HEK293T (cell line): ENCODE data around the gene PFKL.
"Not testable (repeated sequence)": the region's sequence is repeated elsewhere in the genome, so short reads cannot be mapped to it uniquely, and the experiment has no call there.

Source experiments
- CTCF ChIA-PET: fragments of 350-600 bp; formaldehyde crosslinking; extraction: SDS; loops from one replicate; lab custom pipeline; 2021; ENCODE audit warnings: antibody characterized with exemption, inconsistent platforms; lab: Yijun Ruan, JAX
- POLR2A ChIA-PET: fragments of 350-600 bp; formaldehyde crosslinking; extraction: SDS; loops from one replicate; lab custom pipeline; 2020; ENCODE audit warnings: antibody characterized with exemption, inconsistent platforms; lab: Yijun Ruan, JAX
- DNase-seq: peaks from one replicate; pipeline ENCODE4 v3.0.0; 2012; ENCODE audit warnings: mixed read lengths; ENCODE audit errors: extremely low spot score
- ARNT ChIP-seq: fragments of 450-650 bp; IDR thresholded peaks from 2 replicates; pipeline ENCODE4 v1.6.1; 2017; ENCODE audit warnings: mild to moderate bottlenecking
- BHLHE40 ChIP-seq: fragments of 450-650 bp; IDR thresholded peaks from 2 replicates; pipeline ENCODE4 v1.6.1; 2016; ENCODE audit warnings: mild to moderate bottlenecking, moderate library complexity, borderline replicate concordance
- CTBP1 ChIP-seq: fragments of 450-650 bp; IDR thresholded peaks from 2 replicates; pipeline ENCODE4 v1.6.1; 2016; ENCODE audit warnings: borderline replicate concordance
- ELF4 ChIP-seq: fragments of 450-650 bp; IDR thresholded peaks from 2 replicates; pipeline ENCODE4 v1.6.1; 2017; ENCODE audit warnings: antibody characterized with exemption
- FOXA1 ChIP-seq: fragments of 450-650 bp; IDR thresholded peaks from 2 replicates; pipeline ENCODE4 v1.6.1; 2016; ENCODE audit warnings: mild to moderate bottlenecking
- FOXK2 ChIP-seq: fragments of 450-650 bp; IDR thresholded peaks from 2 replicates; pipeline ENCODE4 v1.6.1; 2016; ENCODE audit warnings: mild to moderate bottlenecking
- FOXM1 ChIP-seq: fragments of 450-650 bp; IDR thresholded peaks from 2 replicates; pipeline ENCODE4 v1.6.1; 2017; ENCODE audit warnings: mild to moderate bottlenecking, borderline replicate concordance
- HDGF ChIP-seq: fragments of 450-650 bp; IDR thresholded peaks from 2 replicates; pipeline ENCODE4 v1.6.1; 2017; ENCODE audit warnings: antibody characterized with exemption, borderline replicate concordance
- L3MBTL2 ChIP-seq: fragments of 450-650 bp; conservative IDR thresholded peaks from 2 replicates; pipeline ENCODE4 v1.6.1; 2016; ENCODE audit warnings: mild to moderate bottlenecking
- LEF1 ChIP-seq: fragments of 450-650 bp; IDR thresholded peaks from 2 replicates; pipeline ENCODE4 v1.6.1; 2017; ENCODE audit warnings: mild to moderate bottlenecking, borderline replicate concordance
- NFRKB ChIP-seq: fragments of 450-650 bp; IDR thresholded peaks from 2 replicates; pipeline ENCODE4 v1.6.1; 2016; ENCODE audit warnings: mild to moderate bottlenecking, moderate library complexity
- SP1 ChIP-seq: fragments of 450-650 bp; IDR thresholded peaks from 2 replicates; pipeline ENCODE4 v1.6.1; 2017
- SUZ12 ChIP-seq: fragments of 450-650 bp; IDR thresholded peaks from 2 replicates; pipeline ENCODE4 v1.6.1; 2016; ENCODE audit warnings: mild to moderate bottlenecking
- TARDBP ChIP-seq: fragments of 450-650 bp; IDR thresholded peaks from 2 replicates; pipeline ENCODE4 v1.6.1; 2016
- ZNF384 ChIP-seq: fragments of 450-650 bp; IDR thresholded peaks from 2 replicates; pipeline ENCODE4 v1.6.1; 2016
- TF ChIP-seq, protein P1 (sequence below): fragments of 450-650 bp; IDR thresholded peaks from 2 replicates; pipeline ENCODE4 v1.6.1; 2016

The PFKL gene

DNA sequence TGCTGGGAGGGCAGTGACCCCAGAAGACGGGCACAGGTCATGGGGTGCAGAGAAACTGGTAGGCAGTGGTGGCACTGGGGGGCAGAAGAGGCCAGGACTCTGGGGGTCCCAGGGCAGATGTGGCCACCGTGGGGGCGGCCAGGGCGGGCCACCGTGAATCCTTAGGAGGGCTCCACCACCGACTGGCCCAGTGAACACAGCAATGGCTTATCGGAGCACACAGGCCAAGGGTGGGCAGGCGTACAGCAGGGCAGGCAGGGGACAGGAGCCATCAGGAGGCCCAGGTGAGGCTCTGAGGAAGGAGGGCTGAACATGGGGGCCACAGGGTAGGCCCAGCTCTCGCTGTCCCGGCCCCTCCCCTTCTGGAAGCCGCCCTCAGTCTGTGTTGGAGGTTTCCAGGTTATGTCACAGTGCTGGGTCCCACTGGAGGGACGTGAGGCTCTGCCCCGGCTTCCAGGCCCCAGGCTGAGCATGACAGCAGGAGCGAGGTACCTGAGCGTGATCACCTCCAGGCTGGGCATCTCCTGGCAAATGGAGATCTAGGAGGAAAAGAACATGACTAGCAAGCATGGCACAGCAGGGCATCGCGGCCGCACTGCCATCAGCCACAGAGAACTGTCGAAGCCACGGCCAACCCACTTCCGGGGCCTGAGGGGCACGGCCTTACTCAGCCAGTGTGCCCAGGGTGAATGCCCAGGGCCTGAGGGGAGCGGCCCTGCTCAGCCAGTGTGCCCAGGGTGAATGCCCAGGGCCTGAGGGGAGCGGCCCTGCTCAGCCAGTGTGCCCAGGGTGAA, 35.6 kb downstream of the PFKL start:
- DNase-seq = no peak
- POLR2A ChIA-PET = no interaction called here
- CTCF ChIA-PET = no interaction called here
- TF ChIP-seq TARDBP = no peak
- TF ChIP-seq CTBP1 = no peak
- no peak for TF ChIP-seq BHLHE40
- TF ChIP-seq FOXK2 = no peak
- TF ChIP-seq L3MBTL2 = no peak
- TF ChIP-seq, protein P1, sequence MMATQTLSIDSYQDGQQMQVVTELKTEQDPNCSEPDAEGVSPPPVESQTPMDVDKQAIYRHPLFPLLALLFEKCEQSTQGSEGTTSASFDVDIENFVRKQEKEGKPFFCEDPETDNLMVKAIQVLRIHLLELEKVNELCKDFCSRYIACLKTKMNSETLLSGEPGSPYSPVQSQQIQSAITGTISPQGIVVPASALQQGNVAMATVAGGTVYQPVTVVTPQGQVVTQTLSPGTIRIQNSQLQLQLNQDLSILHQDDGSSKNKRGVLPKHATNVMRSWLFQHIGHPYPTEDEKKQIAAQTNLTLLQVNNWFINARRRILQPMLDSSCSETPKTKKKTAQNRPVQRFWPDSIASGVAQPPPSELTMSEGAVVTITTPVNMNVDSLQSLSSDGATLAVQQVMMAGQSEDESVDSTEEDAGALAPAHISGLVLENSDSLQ = no peak
- no peak for TF ChIP-seq ZNF384
- TF ChIP-seq LEF1 = no peak
- no peak for TF ChIP-seq ELF4
- TF ChIP-seq HDGF = no peak
- no peak for TF ChIP-seq NFRKB
- TF ChIP-seq ARNT = no peak

DNA sequence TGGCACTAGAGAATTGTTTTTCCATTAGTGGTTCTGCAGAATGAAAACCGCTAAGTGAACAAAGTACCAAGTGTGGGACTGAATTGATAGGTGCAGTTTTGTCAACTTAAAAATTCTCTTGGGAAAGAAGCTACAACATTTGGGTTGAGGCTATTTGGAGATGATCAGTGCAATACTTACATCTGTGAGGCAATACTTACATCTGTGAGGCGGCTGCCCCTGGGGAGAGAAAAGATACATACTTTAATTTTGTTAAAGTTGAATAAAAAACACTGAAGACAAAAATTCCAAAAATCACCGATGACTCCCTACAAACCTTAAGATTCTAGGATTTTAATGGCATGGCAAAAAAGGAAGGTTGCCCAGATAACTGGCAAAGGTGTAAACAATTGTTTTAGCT, 37.6 kb downstream of the PFKL start:
- ChIA-PET POLR2A (no interaction called here), CTCF (no interaction called here)
- no peak for TF ChIP-seq CTBP1
- no peak for TF ChIP-seq SP1
- TF ChIP-seq ZNF384 = no peak
- no peak for TF ChIP-seq NFRKB
- no peak for TF ChIP-seq HDGF
- no peak for TF ChIP-seq FOXA1
- no peak for TF ChIP-seq ELF4
- no peak for TF ChIP-seq TARDBP
- TF ChIP-seq BHLHE40 = no peak
- TF ChIP-seq SUZ12 = no peak
- TF ChIP-seq FOXM1 = no peak
- TF ChIP-seq, protein P1 = no peak
- TF ChIP-seq ARNT = no peak
- no peak for TF ChIP-seq L3MBTL2
- TF ChIP-seq LEF1 = no peak
- TF ChIP-seq FOXK2 = no peak
- no peak for DNase-seq

DNA sequence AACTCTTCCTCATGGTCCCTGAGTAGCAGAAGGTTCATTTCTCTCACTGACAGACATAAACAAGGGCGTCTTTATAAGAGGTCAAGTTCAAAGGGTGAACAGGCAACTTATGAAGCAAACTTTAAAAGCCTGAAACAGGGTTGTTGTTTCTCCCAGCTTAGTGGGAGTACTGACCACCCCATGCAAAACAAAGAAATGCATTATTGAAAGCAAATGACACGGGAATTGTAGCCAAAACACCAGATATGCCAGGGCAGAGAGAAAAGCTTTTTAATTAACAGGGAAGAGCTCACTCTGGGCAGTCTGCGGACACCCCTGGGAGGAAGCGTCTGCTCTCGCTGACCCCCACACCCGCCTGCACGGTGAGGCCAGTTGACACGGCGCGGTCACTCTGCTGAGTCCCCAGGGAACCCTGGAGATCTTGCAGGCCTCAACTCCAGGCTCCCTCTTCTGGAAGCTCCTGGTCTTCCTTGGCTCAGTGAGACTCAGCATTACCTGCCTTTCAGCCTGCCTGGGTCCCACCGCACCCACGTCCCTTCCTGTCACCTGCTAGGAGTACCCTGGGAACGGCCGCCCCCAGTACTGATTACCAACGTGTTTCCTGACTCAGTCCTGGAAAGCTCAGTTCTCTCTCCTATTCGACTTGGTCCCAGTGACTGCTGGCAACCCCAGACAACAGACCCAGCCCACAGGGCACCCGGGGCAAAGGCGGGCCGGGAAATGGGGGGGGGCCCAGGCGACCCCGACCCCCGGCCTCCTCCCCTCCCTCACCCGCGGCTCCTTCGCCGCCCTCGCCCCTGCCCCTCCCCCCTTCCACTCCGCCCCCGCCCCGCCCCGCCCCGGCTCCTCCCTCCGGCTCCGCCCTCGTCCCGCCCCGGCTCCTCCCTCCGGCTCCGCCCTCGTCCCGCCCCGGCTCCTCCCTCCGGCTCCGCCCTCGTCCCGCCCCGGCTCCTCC, 38.4 kb downstream of the PFKL start:
- ChIA-PET CTCF (interaction anchor here (1.2 kb wide), 1 partner anchor 118 kb away, joined by 3 read pairs; no protein-coding TSS in a partner anchor), POLR2A (interaction anchor here (0.6 to 1.3 kb wide), 8 partner anchors 16 to 463 kb away, joined by 3 to 6 read pairs (median 3); partner anchors contain the start of genes LRRC3, PFKL, TRPM2 and UBE2G2)
- no peak for TF ChIP-seq BHLHE40
- DNase-seq = peak; percentile 66

DNA sequence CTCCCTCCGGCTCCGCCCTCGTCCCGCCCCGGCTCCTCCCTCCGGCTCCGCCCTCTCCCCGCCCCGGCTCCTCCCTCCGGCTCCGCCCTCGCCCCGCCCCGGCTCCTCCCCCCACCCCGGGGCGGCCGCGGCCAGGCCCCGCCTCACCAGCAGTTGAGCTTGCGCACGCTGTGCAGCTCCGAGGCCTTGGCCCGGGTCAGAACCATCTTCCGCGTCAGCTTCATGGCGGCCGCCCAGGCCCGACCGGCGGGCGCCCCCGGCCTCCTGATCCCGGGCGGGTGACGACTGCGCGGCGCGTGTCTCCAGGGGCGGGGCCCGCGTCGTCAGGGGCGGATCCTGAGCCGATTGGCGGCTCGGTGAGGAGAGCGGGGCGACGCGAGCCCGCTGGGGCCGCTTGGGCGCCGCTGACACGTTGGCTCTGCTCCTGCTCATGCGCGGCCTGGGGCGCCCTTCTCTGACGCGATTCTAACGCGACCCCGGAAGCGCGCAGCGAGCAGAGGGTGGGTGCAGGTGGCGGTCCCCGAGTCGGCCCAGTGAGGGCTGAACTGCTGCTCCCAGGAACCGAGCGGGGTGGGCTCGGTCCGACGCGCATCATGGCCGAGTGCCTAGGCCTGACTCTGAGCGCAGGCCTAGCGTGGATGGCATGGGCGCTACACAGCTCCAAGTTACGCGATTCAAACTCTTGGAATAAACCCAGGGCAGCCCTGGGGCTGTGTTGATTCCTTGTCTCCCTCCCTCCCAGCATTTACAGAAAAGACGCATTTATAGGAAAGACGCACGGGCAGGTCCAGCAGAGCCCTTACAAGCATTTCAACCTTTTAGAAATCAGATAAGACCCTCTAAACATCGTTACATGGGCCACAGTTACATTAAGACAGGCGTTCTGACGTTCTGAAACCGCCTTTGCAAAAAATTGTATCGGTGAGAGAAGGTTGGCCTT, 39.4 kb downstream of the PFKL start, which contains the start of gene CFAP410:
CFAP410 (minus strand) TSS at position 420 of the 940 bp plus-strand sequence; CDS start at position 224, 196 bp downstream.
- ChIA-PET POLR2A (interaction anchor here (0.6 to 1.3 kb wide), 8 partner anchors 15 to 462 kb away, joined by 3 to 6 read pairs (median 3); partner anchors contain the start of genes LRRC3, PFKL, TRPM2 and UBE2G2), CTCF (interaction anchor here (1.2 kb wide), 1 partner anchor 117 kb away, joined by 3 read pairs; no protein-coding TSS in a partner anchor)
- TF ChIP-seq HDGF (no peak), FOXK2 (no peak), ZNF384 (no peak), BHLHE40 (no peak), ELF4 (peak; percentile 94), SP1 (peak; percentile 93)
- TF ChIP-seq, protein P1 = peak; percentile 51
- DNase-seq = peak; percentile 100

DNA sequence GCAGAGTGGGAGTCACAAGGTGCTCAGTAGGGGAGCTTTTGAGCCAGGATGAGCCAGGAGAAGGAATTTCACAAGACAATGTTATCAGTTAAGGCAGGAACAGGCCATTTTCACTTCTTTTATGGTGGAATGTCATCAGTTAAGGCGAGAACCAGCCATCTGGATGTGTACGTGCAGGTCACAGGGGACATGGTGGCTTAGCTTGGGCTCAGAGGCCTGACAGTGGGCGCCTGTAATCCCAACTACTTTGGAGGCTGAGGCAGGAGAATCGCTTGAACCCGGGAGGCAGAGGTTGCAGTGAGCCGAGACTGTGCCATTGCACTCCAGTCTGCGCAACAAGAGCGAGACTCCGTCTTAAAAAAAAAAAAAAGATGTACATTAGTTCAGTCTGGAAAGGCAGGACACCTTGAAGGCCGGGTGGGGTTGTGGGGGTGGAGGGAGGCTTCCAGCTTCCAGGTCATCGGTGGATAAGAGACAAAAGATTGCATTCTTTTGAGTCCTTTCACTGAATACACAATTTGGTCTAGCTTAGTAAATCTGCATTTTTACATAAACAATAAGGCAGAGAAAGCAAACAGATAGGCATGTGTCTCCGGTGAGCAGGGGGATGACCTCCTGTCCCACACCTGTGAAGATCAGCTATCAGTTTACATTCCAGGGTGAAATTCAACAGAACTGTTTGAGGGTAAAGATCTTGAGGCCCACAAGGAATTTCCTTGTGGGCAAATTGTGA, 42.0 kb downstream of the PFKL start:
- DNase-seq, CTCF ChIA-PET, POLR2A ChIA-PET: not testable (repeated sequence)

DNA sequence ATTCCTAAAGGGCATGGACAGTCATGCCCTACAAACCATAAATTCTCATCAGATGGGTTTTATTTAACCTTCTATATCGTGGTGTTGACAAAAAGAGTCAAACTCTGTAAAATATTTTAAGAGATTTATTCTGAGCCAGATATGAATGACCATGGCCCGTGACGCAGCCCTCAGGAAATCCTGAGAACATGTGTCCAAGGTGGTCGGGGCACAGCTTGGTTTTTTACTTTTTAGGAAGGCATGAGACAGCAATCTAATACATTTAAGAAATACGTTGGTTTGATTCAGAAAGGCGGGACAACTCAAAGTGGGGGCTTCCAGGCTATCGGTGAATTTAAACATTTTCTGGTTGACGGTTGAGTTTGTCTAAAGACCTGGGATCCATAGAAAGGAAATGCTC, 43.1 kb downstream of the PFKL start:
- POLR2A ChIA-PET, DNase-seq, CTCF ChIA-PET: not testable (repeated sequence)
